ENCODE data around the gene RASL11B.

RASL11B gene

DNA sequence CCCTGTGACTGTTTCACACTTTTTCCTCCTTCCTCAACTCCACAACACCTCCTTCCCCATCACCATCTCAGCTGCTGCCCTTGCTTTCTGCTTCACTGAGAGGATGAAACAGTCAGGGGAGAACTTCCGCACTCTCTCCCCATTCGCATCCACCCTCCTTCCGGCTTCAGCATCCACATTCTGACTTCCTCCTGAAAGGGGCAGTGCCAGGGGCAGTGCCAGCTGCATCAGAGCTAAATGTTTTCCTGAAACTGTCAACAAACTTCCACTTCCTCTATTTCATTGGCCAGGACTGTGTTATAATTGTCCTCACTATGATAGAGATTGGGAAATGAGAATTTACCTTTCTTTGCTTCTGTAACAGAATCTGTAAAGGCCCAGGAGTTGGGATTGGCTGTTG lies 18.2 kb upstream of the RASL11B start:
- DNase-seq = no peak

DNA sequence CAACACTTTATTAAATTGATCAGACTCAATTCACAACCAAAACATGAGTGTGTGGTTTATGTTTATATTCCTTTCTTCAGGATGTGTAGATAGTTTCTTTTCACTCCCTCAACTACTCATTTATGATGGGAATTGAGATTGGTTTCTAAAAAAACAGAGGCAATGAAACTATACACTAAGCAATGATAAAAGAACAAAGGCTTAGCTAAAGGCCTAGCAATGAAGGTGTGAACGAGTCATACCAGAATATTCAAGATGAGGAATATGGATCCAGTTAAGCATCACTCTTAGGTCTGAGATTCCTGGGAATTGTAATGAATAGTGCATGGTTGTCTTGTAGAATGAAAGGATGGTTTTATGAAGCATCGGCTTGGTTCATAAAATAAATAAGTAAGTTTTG lies 17.5 kb upstream of the RASL11B start:
- DNase-seq = no peak

DNA sequence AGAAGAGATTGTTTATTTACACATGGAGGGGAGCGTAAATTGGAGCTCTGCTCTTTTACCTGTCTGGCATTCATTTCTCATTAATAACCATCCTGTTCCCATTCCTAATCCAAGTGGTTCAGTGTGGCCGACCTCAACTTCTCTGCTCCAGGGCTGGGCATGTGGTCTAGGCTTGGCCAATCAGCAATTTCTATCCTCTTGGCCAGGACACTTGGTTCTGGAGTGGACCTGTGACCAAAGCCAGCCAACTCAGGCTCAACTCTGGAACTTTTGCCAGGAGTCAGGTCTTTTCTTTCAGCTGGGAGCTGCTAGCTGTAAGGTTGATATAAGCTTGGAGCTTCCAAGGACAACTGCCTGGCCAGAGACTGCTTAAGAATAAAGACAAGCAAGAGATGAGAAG lies 15.6 kb upstream of the RASL11B start:
- DNase-seq = no peak

DNA sequence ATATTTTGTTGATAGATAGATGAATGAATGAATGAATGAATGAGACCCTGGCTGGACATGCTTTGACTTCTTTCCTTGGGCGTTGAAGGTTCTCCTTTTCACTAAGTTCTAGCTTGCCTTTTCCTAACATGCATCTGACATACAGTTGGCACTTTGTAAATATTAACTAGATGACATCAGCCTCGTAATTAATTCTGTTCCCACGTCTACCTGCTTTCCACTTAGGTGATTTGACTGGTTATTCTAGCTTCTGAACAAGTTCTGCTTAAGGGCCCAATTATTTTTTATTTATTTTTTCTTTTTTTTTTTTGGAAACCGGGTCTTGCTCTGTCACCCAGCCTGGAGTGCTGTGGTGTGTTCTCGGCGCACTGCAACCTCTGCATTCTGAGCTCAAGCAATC lies 13.9 kb upstream of the RASL11B start:
- DNase-seq = no peak

DNA sequence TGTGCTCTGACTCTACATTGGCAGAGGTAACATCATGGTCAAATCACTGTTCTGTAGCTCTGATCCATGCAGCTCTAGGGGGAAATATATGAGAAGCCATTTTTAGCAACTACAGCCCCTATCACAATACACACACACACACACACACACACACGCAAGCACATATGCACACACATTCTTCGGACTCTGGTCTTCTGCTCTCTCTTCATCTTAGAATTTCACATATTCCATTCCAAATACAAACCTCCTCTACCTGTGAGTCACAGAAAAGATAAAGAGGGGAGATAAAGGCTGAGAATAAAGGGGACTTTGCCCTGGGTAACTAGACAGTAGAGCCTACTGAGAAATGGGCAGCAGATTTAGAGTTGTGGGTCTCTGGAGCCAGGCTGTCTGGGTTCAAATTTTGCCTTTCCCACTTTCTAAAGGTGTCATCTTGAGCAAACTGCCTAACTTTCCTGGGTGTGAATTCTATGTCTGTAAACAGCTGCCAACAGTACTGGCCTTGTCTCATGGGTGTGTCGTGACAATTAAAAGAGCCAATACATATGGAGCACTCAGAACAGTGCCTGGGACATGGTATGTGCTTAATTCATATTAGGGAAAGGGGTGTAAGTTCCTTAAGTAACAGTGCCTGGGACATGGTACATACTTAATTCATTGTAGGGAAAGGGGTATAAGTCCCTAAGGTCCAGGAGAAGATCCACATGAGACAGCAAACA lies 11.6 kb upstream of the RASL11B start:
- no peak for DNase-seq

DNA sequence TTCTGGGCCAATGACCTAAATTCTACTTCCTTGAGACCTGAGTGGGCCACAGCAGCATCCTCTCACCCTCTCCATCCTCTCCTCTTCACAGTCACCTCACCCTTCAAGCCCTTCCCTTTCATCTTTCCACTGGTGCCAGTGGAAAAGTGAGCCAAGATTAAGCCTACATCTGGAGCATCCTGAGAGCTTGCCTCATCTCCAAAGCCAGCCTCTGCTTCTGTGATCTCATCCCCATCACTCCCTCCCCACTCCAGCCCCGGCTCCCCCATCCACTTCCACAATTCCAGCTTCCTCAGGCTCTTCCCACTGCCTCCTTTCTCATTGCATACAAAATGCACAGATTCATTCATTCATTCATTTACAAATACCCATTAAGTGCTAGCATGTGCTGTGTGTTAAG lies 10.1 kb upstream of the RASL11B start:
- DNase-seq = no peak

DNA sequence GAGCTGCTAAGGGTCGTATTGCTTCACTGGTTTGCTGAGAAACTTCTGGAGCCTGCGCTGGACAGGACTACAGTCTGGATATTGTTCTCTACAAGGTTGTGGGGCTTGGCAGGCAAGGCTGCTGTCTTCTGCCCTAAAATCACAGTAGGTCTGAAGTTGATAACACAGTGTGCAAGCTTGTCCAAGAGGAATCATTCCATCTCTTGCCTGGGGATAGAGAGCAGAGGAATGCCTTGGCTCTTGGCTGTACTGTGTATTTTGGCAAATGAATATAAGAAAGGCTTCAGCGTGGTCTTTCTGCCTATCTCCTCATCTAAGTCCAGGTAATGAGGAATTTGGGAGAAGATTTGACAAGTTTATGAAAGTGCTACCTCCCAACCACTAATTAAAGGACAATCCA lies 9.4 kb upstream of the RASL11B start:
- DNase-seq = no peak

DNA sequence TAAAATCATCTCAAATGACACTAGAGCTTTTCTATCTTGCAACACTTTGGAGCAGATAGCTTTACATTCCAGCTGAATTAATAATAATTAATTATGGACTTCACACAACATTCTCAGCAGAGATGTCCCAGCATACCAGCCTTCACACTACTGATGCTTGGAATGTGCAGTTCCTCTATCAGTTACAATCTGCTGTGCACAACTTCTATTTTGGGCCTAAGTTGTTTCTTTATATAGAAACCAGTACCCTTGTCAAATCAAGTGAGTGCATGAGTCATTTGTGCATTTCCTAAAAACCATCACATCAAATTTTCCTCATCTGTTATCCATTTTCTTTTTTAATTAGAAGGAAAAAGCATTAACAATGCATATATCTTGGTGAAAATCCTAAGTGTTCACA lies 8.8 kb upstream of the RASL11B start:
- DNase-seq = no peak

DNA sequence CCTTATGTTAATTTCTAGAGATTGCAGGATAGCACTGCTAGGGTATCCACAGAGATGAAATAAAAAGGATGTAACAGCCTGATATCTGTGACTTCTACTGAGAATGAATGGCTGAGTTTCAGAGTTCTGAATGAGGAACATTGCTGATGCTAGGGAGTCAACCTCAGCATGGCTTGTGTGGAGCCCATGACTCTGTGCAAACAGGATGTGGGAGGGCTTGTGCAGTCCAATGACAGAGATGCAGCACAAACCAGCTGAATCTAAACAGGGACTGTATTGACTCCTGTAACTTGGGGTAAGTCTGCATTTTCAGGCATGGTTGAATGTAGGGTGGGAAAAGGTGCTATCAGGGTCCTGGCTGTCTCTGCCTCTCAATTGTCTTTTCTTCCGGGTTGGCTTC lies 5.3 kb upstream of the RASL11B start:
- DNase-seq = no peak

DNA sequence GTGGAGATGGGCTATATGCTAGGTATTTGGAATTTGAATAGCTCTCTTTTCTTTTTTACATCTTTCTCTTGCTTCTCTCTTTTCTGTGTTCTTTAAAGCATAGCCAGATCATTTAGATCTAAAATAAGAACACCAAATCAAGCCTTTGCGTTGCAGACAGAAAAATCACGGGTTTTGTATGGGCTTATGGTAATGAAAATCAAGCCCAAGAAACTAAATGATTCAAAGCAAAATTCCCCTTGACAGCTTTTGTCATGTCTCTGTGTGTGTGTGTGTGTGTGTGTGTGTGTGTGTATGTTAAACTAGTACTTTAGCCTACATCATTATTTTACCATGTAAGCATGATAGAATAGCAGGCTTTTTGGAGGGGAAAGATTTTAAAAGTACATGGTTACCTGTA lies 1.8 kb upstream of the RASL11B start:
- no peak for DNase-seq

DNA sequence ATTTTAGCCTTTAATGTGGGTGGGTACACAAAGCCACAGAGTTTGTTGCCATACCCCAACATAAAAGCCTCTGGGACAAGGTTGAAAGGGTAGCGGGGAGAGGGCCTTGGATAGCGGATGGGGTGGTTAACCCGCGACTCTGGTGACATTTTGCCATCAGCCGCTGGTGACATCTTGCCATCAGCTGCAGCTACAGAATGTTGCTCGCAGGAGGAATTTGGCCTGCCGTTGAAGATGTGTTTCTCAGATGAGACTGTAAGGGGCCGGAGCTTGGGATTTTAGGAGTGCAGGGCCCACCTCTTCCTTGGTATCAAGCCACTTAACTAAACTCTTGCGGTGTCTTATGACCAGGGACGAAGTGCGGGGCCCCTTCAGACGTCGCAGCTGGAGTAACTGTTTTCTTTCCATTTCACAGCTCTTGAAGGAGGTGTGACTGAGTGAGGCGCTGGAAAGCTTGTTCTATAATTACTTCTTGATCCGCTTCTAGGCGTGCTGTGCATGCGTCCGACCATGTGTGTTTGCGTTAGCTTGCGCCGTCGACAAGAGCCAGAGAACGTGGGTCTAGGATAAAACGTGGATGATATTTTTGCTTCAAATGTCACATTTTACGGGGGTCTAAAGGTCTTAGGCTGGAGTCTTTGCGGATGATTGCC lies 820 bp upstream of the RASL11B start:
- no peak for DNase-seq

DNA sequence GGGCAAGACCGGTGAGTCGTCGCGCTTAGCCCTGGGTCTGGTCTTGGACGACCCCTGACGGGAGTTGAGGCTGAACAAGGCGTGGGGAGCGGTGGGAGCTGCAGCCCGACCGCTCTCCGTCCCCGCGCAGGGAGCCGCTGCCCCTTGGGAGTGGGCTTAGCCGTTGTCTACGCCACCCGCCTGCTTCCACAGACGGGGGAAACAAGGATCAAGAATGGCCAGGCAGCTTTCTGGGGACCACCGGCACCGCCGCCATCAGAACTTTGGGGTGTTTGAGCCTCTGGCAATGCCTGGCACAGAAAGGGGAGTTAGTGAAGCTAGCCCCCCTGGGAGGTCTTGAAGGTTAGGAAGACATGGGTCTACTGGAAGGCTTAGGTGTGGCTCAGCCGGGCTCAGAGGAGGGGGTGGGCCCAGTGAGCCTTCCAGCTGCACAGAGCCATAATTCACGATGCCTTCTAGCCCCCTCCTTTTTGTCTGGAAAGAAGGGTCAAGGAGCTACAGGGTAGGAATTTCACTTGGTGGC lies 583 bp downstream of the RASL11B start:
- DNase-seq = no peak

DNA sequence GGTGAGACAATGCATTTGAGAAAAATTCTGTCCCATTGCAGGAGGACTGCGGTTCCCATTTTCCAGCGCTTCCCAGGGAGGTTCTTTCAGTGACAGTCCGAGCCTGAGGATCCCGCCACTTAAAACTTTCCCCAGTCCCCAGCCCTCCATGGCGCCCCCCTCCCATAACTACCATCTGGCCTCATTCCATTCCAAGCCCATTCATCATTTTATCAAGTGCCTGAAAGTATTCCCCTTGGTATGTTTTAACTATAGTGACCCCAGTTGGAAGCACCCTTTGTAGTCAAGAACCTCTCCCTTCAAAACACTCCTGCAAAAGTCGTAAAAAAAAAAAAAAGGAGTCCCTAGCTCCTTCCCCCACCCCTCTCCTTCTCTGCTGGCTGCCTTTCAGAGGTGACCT lies 1.2 kb downstream of the RASL11B start:
- DNase-seq = no peak

DNA sequence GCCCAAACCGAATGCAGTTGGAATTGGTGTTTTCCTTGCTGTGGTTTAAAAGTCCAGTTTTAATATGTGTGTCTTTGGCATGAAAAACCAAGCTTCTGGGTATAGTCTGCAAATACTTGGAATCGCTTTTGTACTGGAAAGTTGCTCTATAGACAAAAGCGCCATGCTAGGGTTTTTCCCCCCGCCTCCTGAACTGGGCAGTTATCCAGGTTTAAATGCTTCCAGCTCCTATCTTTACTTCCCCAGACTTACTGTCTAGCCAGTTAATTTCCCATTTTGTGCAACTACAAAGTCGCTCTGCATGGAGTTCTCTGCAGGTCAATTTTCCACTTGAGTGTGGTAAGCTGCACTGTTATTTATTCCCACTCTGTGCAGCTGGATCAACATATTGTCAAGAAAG lies 2.7 kb downstream of the RASL11B start:
- no peak for DNase-seq

DNA sequence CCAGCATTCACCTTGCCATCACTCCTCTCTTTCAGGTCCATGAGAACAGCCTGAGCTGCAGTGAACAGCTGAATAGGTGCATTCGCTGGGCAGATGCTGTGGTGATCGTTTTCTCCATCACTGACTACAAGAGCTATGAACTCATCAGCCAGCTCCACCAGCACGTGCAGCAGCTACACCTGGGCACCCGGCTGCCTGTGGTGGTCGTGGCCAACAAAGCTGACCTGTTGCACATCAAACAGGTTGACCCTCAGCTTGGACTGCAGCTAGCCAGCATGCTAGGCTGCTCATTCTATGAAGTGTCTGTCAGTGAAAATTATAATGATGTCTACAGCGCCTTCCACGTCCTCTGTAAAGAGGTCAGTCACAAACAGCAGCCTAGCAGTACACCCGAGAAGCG lies 3.2 kb downstream of the RASL11B start:
- DNase-seq = no peak

DNA sequence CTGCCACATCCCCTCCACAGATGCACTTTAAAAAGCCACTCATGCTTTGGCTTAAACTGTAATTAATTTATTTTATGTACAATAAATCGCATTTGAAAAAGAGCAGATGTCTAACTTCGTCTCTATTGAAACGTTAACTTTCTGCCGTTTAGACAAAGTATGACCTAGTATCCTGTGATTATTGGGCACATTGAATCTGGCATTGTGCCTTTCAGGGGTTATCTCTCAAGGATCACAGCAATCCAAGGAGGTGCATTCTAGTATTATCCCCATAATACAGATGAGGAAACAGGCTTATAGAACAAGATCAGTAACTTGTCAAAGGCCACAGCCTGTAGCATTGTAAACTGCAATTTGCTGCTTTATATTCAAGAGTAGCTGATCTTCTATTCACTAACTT lies 4.6 kb downstream of the RASL11B start:
- DNase-seq = no peak

DNA sequence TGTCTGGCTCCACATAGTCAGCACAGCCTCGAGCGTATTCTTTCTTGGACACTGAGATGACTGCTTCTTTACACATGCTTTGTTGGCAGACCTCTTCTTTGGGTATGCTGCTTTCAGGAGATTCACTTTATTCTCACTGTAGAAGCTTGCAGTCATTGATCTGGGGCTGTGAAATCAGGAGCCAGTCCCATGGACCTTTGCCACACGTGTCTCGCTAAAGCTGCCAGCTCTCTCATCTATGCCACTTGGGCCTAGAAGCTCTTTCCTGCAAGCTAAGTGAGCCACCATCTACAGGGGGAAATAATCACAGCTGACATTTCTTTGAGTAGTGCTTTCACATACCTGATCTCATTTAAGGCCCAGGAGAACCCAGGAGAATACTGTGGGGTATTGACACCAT lies 5.0 kb downstream of the RASL11B start:
- no peak for DNase-seq

DNA sequence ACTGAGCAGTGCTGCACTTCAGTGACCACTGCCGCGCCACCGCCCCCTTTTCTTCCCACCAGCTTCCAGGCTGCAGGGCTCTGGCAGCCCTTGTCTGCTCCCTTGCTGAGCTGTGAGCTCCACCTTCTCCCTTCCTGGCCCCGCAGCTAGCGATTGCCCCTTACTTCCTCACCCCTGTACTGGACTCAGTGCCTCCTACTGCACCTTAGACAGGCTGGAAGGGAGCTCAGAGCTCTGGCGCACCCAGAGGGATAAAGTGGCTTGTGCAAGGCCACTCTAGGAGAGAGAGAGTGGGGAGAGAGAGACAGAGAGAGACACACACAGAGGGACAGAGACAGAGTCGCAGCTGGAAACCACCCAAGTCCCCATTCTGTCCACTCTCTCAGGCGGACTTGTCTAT lies 6.0 kb downstream of the RASL11B start:
- DNase-seq = no peak

DNA sequence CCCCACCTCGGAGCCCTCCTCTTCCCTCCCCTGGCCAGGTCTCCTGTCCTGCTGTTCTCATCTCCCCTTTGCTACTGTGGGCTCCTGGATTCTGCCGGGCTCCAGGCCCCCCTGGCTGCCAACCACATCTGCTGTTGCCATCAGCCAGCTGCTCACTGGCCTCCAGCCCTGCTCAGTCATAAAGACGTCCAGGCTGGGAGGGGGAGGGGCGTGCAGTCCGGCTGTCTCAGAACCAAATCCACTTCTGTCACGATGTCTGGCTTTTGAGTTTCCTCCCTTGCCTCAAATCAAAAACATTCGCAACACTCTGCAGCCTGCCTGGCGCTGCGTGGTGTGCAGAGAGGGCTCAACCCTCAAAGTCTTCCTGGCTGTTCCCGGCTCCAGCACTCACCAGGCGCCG lies 7.1 kb downstream of the RASL11B start:
- no peak for DNase-seq

DNA sequence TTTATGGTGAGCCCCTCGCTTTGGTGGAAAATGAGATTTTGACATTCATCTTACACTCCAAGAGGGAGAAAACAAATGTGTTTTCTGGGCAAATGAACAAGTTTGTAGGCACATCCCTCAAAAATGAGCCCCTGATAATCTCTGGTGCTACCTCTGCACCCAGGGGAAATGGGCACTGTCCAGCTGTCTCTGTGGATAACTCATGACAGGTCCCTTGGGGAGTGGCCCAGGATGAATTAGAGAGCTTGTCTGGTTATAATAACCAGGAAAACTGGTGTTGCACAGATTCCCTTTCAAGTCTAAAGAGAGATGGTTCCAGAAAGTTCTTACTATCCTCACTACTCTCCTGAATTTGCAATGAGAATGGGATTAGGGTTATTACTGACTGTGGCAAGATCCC lies 7.5 kb downstream of the RASL11B start:
- DNase-seq = no peak

DNA sequence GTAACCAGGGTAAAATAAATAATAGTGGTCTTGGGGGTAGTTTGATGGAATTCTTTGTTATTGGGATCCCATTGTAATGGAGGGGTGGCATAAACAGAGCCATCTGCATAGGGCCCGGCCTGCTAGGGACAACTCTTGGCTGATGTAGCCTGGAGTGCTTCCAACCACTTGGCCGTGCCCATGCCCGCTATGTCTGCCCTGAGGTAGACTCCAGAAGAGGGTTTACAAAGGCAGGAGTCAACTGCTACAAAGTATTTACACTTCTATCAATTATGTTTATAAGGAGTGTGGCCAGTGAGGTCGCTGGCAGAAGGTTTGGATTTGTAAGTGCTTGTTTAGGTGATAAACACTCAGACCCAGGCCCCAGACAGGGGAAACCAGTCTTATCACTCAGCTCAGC lies 8.1 kb downstream of the RASL11B start:
- no peak for DNase-seq

DNA sequence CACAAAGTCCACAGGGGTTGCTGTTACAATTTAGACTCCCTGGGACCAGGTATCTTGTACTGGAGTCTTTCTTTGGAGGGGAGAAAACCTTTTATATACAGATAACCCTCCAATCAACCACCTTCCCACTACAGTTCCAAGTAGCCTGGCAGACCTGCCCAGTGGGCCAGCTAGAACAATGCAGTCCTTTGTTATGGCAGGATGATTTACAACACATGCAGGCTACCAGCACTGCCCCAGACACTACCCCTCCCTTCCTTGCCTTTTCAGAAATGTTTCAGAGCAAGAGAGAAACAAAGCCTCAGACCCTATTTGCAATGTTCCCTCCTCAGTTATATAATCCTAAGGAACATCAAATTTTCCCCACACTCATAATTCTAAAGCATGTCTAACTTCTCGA lies 11.1 kb downstream of the RASL11B start:
- no peak for DNase-seq

DNA sequence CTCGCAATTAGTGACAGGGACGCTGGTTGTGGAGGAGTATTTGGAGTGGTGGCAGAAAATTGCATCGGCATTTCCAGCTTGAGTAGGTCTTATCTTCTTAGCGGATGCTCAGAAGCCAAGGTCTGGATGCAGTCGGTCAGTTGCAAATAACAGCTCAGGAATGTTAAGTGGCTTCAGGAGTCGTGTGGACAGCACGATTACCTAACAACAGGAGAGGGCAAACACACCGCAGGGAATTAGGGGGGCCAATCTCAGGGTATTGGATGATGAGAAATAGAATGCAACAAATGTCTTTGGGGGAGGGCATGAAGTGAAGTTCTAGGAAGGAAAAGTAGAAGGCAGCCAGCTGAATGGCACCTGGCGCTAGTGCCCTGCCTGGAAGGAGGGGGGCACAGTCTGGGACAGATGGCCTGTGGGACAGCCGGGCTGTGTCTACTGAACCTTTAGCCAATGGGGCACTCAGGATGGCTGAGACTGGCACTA lies 11.8 kb downstream of the RASL11B start:
- DNase-seq = no peak

DNA sequence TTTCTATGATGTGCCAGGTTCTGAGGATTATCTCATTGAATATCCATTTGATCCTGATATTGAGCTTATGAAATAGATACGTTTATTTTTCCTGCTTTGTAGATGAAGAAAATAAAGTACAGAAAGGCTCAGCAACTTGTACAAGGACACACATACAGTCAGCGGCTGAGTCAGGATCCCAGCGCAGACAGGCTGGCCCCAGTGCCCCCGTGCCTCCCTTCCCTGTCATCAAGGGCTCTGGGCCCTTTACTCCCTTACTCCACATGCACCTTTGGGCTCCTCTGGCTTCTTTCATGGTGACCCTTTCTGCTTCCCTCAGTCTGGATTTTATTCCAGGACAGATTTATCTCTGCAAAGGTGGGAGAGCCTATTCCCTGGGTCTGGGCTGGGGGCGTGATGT lies 12.8 kb downstream of the RASL11B start:
- no peak for DNase-seq

DNA sequence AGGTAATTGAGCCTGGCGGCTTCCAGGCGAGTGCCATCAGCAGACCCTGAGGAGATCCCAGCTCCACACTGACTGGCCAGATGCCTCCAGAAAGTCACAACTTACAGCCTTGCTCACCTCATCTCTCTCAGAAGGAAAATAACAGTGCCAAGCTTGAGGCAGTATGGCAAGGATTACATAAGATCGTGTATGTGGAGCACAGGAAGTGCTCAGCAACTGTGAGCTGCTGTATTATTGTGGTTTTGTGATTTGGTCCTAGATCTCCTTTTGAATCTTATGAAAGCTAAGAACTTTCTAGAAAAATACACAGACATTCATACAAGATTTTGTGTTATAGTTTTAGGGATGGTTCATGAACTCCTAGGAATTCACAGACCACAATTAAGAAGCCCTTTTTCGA lies 14.0 kb downstream of the RASL11B start:
- no peak for DNase-seq

Measured in stimulated activated CD4-positive, alpha-beta T cell treated with anti-CD3 and anti-CD28 coated beads, Interleukin-4, amount 100 ng/mL, for 1 hour (primary cell).